Activated CD4-positive, alpha-beta memory T cell treated with anti-CD3 and anti-CD28 coated beads for 36 hours (primary cell): ENCODE data around the gene SENP6. TPM values are rescaled to one million over a fixed set of nuclear protein-coding genes. Genes with fewer than 3 reads are reported as not detected.
"Not testable (repeated sequence)": the region's sequence is repeated elsewhere in the genome, so short reads cannot be mapped to it uniquely, and the experiment has no call there.

Experiments used
- CTCF ChIA-PET: fragments of 350-600 bp; sonication (Branson Sonifier 250); formaldehyde crosslinking; loops from one replicate; lab custom pipeline; 2021; ENCODE audit warnings: antibody characterized with exemption, inconsistent platforms; lab: Charles Lee
- POLR2A ChIA-PET: fragments of 350-600 bp; sonication (Branson Sonifier 250); formaldehyde crosslinking; loops from one replicate; lab custom pipeline; 2021; ENCODE audit warnings: antibody characterized with exemption; lab: Charles Lee
- DNase-seq: peaks from one replicate; pipeline ENCODE4 v3.0.0-alpha.2; 2020
- H3K27ac Mint-ChIP-seq: one replicate; pipeline ENCODE4 v1.8.0; 2021; ENCODE audit warnings: mixed read lengths
- H3K27me3 Mint-ChIP-seq: one replicate; pipeline ENCODE4 v1.8.0; 2021; ENCODE audit warnings: mixed read lengths
- H3K36me3 Mint-ChIP-seq: one replicate; pipeline ENCODE4 v1.8.0; 2021; ENCODE audit warnings: mixed read lengths
- H3K4me1 Mint-ChIP-seq: one replicate; pipeline ENCODE4 v1.8.0; 2021; ENCODE audit warnings: low read depth, mixed read lengths
- H3K4me3 Mint-ChIP-seq: one replicate; pipeline ENCODE4 v1.8.0; 2021; ENCODE audit warnings: mild to moderate bottlenecking, mixed read lengths
- H3K9me3 Mint-ChIP-seq: one replicate; pipeline ENCODE4 v1.8.0; 2021; ENCODE audit warnings: mixed read lengths
- intact Hi-C: fragments of 100-400 bp; cut with micrococcal nuclease; formaldehyde crosslinking; loops from one replicate; pipeline ENCODE4 v1.15.1; 2023
- total RNA-seq, 2 experiments: library from RNA; stranded (reverse); gene quantifications; one replicate each; pipeline ENCODE4 v1.2.3, GENCODE V29; 2021

Gene SENP6
- total RNA-seq, 2 experiments from 2014 or later: 57.1 to 59.4 TPM

- H3K27me3 Mint-ChIP-seq, CTCF ChIA-PET, POLR2A ChIA-PET, intact Hi-C loops, DNase-seq, H3K4me3 Mint-ChIP-seq, H3K27ac Mint-ChIP-seq, H3K9me3 Mint-ChIP-seq: not testable (repeated sequence)
- peaks cover 52% of the 10 kb centered on the region for H3K36me3 Mint-ChIP-seq
- H3K4me1 Mint-ChIP-seq: peaks cover 14% of the 10 kb centered on the region
Observed at GRCh38 chr6:75687535-75687934, 85.9 kb downstream of the SENP6 start.

DNA sequence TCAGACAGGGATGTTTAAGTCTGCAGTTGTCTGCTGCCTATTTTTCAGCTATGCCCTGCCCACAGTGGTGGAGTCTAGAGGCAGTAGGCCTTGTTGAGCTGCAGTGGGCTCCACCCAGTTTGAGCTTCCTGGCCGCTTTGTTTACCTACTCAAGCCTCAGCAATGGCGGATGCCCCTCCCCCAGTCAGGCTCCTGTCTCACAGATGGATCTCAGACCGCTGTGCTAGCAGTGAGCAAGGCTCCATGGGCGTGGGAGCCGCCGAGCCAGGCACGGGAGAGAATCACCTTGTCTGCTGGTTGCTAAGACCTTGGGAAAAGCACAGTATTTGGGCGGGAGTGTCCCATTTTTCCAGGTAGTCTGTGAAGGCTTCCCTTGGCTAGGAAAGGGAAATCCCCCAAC, 86.3 kb downstream of the SENP6 start:
- H3K9me3 Mint-ChIP-seq, H3K27me3 Mint-ChIP-seq, H3K27ac Mint-ChIP-seq, CTCF ChIA-PET, DNase-seq, intact Hi-C loops, H3K4me3 Mint-ChIP-seq, POLR2A ChIA-PET: not testable (repeated sequence)
- Mint-ChIP-seq H3K4me1 (peaks cover 14% of the 10 kb centered on the region), H3K36me3 (peaks cover 48% of the 10 kb centered on the region)

DNA sequence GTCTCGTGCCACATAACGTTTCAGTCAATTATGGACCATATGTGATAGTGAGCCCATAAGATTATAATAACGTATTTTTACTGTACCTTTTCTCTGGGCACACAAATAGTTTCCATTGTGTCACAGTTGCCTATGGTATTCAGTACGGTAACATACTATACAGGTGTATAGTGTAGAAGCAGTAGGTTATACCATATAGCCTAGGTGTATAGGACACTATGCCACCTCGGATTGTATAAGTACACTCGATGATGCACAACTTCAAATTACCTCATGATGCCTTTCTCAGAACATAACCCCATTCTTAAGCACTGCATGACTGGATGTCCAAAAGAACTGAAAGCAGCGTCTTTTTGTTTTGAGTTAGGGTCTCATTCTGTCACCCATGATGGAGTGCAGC, 87.9 kb downstream of the SENP6 start:
- no peaks in the 10 kb centered on the region for H3K27me3 Mint-ChIP-seq
- ChIA-PET POLR2A (no interaction called here), CTCF (no interaction called here)
- no peak for DNase-seq
- H3K4me1 Mint-ChIP-seq: peaks cover 13% of the 10 kb centered on the region
- H3K36me3 Mint-ChIP-seq: peaks cover 31% of the 10 kb centered on the region
- no peak overlapping the region for H3K27ac Mint-ChIP-seq
- H3K9me3 Mint-ChIP-seq: no peaks in the 10 kb centered on the region
- H3K4me3 Mint-ChIP-seq: no peak overlapping the region
- intact Hi-C loops: no loop called here

DNA sequence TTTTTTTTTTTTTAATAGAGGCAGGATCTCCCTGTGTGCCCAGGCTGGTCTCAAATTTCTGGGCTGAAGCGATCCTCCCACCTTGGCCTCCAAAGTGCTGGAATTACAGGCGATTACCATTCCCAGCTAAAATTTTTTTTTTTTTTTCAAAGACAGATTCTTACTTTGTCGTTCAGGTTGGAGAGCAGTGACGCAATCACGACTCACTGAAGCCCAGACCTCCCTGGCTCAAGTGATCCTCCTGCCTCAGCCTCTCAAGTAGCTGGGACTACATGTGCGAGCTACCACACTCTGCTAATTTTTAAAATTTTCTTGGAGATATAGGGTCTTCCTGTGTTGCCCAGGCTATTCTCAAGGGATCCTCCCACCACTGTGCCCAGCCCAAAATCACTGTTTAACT, 89.3 kb downstream of the SENP6 start:
- H3K36me3 Mint-ChIP-seq: peaks cover 24% of the 10 kb centered on the region
- no peaks in the 10 kb centered on the region for H3K9me3 Mint-ChIP-seq
- H3K27me3 Mint-ChIP-seq: no peaks in the 10 kb centered on the region
- no peak overlapping the region for H3K27ac Mint-ChIP-seq
- H3K4me3 Mint-ChIP-seq: no peak overlapping the region
- ChIA-PET POLR2A (no interaction called here), CTCF (no interaction called here)
- intact Hi-C loops: no loop called here
- DNase-seq: no peak
- peaks cover 9% of the 10 kb centered on the region for H3K4me1 Mint-ChIP-seq

- H3K4me1 Mint-ChIP-seq: no peaks in the 10 kb centered on the region
- no peak overlapping the region for H3K4me3 Mint-ChIP-seq
- intact Hi-C loops: no loop called here
- CTCF ChIA-PET: no interaction called here
- no peaks in the 10 kb centered on the region for H3K27me3 Mint-ChIP-seq
- POLR2A ChIA-PET: no interaction called here
- H3K9me3 Mint-ChIP-seq: no peaks in the 10 kb centered on the region
- DNase-seq: no peak
- H3K27ac Mint-ChIP-seq: no peak overlapping the region
- peaks cover 17% of the 10 kb centered on the region for H3K36me3 Mint-ChIP-seq
Observed at GRCh38 chr6:75693534-75693933, 91.9 kb downstream of the SENP6 start.

GRCh38 chr6:75694406-75694805, 92.7 kb downstream of the SENP6 start:
- ChIA-PET POLR2A (no interaction called here), CTCF (no interaction called here)
- intact Hi-C loops: no loop called here
- H3K36me3 Mint-ChIP-seq: peaks cover 19% of the 10 kb centered on the region
- H3K4me1 Mint-ChIP-seq: no peaks in the 10 kb centered on the region
- no peaks in the 10 kb centered on the region for H3K27me3 Mint-ChIP-seq
- H3K9me3 Mint-ChIP-seq: no peaks in the 10 kb centered on the region
- no peak overlapping the region for H3K4me3 Mint-ChIP-seq
- no peak overlapping the region for H3K27ac Mint-ChIP-seq
- no peak for DNase-seq

DNA sequence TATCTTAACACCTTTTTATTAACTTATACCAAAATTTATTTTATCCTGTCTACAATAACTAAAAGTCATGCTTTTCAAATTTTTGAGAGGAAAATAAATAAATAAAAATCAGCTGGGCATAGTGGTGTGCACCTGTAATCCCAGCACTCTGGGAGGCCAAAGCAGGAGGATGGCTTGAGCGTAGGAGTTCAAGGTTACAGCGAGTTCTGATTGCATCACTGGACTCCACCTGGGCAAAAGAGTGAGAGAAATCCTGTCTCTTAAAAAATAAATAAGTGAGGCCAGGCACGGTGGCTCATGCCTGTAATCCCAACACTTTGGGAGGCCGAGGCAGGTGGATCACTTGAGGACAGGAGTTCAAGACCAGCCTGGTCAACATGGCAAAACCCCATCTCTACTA, 106.7 kb downstream of the SENP6 start:
- CTCF ChIA-PET, H3K4me1 Mint-ChIP-seq, H3K9me3 Mint-ChIP-seq, intact Hi-C loops, H3K4me3 Mint-ChIP-seq, DNase-seq, H3K27ac Mint-ChIP-seq, H3K27me3 Mint-ChIP-seq, POLR2A ChIA-PET: not testable (repeated sequence)
- H3K36me3 Mint-ChIP-seq: peaks cover 25% of the 10 kb centered on the region

GRCh38 chr6:75711173-75711572, 109.5 kb downstream of the SENP6 start:
- intact Hi-C loops: no loop called here
- Mint-ChIP-seq H3K4me3 (no peak overlapping the region), H3K27ac (no peak overlapping the region), H3K4me1 (peaks cover 6% of the 10 kb centered on the region), H3K36me3 (peaks cover 32% of the 10 kb centered on the region), H3K27me3 (no peaks in the 10 kb centered on the region), H3K9me3 (no peaks in the 10 kb centered on the region)
- ChIA-PET POLR2A (no interaction called here), CTCF (no interaction called here)
- no peak for DNase-seq

DNA sequence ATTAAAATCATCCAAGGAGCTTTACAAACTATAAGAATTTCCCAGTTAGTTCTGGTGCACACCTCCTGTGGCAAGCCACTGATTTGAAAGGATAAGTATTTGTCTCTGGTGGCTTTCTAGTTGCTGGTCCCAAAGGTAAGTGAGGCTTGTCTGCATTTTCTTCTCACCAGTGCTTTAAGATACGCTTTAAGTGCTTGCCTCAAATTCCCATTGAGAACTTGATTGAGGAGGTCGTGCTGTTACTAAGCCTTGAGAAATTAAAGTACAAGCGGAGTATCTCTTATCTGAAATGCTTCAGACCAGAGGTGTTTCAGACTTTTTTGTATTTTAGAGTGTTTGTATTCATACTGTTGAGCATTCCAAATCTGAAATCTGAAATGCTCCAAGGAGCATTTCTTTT, 117.5 kb downstream of the SENP6 start:
- H3K27ac Mint-ChIP-seq: no peak overlapping the region
- H3K4me1 Mint-ChIP-seq: no peaks in the 10 kb centered on the region
- H3K36me3 Mint-ChIP-seq: peaks cover 13% of the 10 kb centered on the region
- no peaks in the 10 kb centered on the region for H3K27me3 Mint-ChIP-seq
- DNase-seq: no peak
- intact Hi-C loops: no loop called here
- H3K9me3 Mint-ChIP-seq: no peaks in the 10 kb centered on the region
- no peak overlapping the region for H3K4me3 Mint-ChIP-seq
- CTCF ChIA-PET: no interaction called here
- POLR2A ChIA-PET: no interaction called here

GRCh38 chr6:75723382-75723781, 121.7 kb downstream of the SENP6 start:
- CTCF ChIA-PET: interaction anchor here (0.7 kb wide), 1 partner anchor 56 kb away, joined by 3 read pairs; no protein-coding TSS in a partner anchor
- no peak for DNase-seq
- H3K9me3 Mint-ChIP-seq: no peaks in the 10 kb centered on the region
- H3K4me3 Mint-ChIP-seq: no peak overlapping the region
- H3K27ac Mint-ChIP-seq: no peak overlapping the region
- H3K27me3 Mint-ChIP-seq: no peaks in the 10 kb centered on the region
- POLR2A ChIA-PET: no interaction called here
- intact Hi-C loops: no loop called here
- H3K36me3 Mint-ChIP-seq: no peaks in the 10 kb centered on the region
- H3K4me1 Mint-ChIP-seq: no peaks in the 10 kb centered on the region

- Mint-ChIP-seq H3K9me3 (no peaks in the 10 kb centered on the region), H3K4me1 (no peaks in the 10 kb centered on the region), H3K36me3 (no peaks in the 10 kb centered on the region), H3K27ac (no peak overlapping the region), H3K27me3 (no peaks in the 10 kb centered on the region), H3K4me3 (no peak overlapping the region)
- intact Hi-C loops: no loop called here
- CTCF ChIA-PET: no interaction called here
- POLR2A ChIA-PET: no interaction called here
- DNase-seq: no peak
Observed at GRCh38 chr6:75727206-75727605, 125.5 kb downstream of the SENP6 start.

- H3K9me3 Mint-ChIP-seq, intact Hi-C loops, POLR2A ChIA-PET: not testable (repeated sequence)
Observed at GRCh38 chr6:75731029-75731428, 129.3 kb downstream of the SENP6 start.

GRCh38 chr6:75735491-75736186, 134.0 kb downstream of the SENP6 start:
- Mint-ChIP-seq H3K27me3 (no peaks in the 10 kb centered on the region), H3K4me1 (no peaks in the 10 kb centered on the region), H3K4me3 (no peak overlapping the region), H3K27ac (no peak overlapping the region), H3K36me3 (no peaks in the 10 kb centered on the region), H3K9me3 (no peaks in the 10 kb centered on the region)
- intact Hi-C loops: no loop called here
- no peak for DNase-seq
- CTCF ChIA-PET: no interaction called here
- POLR2A ChIA-PET: no interaction called here

More at GRCh38 chr6:75731029-75731428, 129.3 kb downstream of the SENP6 start:
- H3K4me1 Mint-ChIP-seq, H3K36me3 Mint-ChIP-seq, DNase-seq, H3K4me3 Mint-ChIP-seq, CTCF ChIA-PET, H3K27me3 Mint-ChIP-seq, H3K27ac Mint-ChIP-seq: not testable (repeated sequence)
